ENCODE results near the gene INPP5F.

DNA sequence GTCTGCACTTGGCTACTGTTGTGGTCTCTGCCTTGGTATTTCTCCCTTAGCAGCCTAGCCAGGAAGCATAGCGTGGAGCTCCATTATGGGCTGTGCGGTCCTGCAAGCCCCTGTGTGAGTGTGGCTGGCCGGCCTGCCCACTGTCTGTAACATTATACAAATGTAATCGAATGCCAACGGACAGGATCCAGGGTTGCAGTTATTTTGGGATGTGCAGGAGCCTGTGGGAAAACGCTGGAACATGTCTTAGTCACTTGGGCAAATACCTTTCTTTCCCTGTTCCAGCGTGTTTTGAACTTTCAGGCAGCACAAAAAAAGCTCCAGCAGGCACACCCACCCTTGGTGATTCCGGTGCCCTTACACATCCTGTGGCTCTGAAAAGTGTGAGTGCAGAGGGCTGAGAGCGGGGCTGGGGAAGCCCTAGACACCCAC lies 45.2 kb upstream of the INPP5F start:
- TF ChIP-seq, protein P1, sequence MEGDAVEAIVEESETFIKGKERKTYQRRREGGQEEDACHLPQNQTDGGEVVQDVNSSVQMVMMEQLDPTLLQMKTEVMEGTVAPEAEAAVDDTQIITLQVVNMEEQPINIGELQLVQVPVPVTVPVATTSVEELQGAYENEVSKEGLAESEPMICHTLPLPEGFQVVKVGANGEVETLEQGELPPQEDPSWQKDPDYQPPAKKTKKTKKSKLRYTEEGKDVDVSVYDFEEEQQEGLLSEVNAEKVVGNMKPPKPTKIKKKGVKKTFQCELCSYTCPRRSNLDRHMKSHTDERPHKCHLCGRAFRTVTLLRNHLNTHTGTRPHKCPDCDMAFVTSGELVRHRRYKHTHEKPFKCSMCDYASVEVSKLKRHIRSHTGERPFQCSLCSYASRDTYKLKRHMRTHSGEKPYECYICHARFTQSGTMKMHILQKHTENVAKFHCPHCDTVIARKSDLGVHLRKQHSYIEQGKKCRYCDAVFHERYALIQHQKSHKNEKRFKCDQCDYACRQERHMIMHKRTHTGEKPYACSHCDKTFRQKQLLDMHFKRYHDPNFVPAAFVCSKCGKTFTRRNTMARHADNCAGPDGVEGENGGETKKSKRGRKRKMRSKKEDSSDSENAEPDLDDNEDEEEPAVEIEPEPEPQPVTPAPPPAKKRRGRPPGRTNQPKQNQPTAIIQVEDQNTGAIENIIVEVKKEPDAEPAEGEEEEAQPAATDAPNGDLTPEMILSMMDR (conservative IDR thresholded peaks at IDR 0.05; ENCODE audit: low read depth in 2 of 2): no peak
- TF ChIP-seq EZH2phosphoT487 (IDR thresholded peaks at IDR 0.05; ENCODE audit: unreplicated experiment) (no peak), EZH2 (IDR thresholded peaks at IDR 0.05; ENCODE audit: low read depth, unreplicated experiment) (no peak), POLR2AphosphoS5 (IDR thresholded peaks at IDR 0.05; ENCODE audit: low read depth) (no peak), ZNF331 (CRISPR knock-in tag; IDR thresholded peaks at IDR 0.05; ENCODE audit: low read depth) (no peak), JUNB (IDR thresholded peaks at IDR 0.05; ENCODE audit: unreplicated experiment) (no peak)
- TF ChIP-seq, protein P2, sequence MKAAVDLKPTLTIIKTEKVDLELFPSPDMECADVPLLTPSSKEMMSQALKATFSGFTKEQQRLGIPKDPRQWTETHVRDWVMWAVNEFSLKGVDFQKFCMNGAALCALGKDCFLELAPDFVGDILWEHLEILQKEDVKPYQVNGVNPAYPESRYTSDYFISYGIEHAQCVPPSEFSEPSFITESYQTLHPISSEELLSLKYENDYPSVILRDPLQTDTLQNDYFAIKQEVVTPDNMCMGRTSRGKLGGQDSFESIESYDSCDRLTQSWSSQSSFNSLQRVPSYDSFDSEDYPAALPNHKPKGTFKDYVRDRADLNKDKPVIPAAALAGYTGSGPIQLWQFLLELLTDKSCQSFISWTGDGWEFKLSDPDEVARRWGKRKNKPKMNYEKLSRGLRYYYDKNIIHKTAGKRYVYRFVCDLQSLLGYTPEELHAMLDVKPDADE (IDR thresholded peaks at IDR 0.05): no peak
- TF ChIP-seq, protein P3, sequence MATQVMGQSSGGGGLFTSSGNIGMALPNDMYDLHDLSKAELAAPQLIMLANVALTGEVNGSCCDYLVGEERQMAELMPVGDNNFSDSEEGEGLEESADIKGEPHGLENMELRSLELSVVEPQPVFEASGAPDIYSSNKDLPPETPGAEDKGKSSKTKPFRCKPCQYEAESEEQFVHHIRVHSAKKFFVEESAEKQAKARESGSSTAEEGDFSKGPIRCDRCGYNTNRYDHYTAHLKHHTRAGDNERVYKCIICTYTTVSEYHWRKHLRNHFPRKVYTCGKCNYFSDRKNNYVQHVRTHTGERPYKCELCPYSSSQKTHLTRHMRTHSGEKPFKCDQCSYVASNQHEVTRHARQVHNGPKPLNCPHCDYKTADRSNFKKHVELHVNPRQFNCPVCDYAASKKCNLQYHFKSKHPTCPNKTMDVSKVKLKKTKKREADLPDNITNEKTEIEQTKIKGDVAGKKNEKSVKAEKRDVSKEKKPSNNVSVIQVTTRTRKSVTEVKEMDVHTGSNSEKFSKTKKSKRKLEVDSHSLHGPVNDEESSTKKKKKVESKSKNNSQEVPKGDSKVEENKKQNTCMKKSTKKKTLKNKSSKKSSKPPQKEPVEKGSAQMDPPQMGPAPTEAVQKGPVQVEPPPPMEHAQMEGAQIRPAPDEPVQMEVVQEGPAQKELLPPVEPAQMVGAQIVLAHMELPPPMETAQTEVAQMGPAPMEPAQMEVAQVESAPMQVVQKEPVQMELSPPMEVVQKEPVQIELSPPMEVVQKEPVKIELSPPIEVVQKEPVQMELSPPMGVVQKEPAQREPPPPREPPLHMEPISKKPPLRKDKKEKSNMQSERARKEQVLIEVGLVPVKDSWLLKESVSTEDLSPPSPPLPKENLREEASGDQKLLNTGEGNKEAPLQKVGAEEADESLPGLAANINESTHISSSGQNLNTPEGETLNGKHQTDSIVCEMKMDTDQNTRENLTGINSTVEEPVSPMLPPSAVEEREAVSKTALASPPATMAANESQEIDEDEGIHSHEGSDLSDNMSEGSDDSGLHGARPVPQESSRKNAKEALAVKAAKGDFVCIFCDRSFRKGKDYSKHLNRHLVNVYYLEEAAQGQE (IDR thresholded peaks at IDR 0.05; ENCODE audit: unreplicated experiment): no peak
